ENCODE measurements around the gene TBC1D17.

GRCh38 chr19:49889687-49890348 lies 12.3 kb downstream of the TBC1D17 start:
- peak; percentile 87 for TF ChIP-seq CTCF (conservative IDR thresholded peaks at IDR 0.05)
- peak; percentile 15; the same call in 1 of the 2 replicates for TF ChIP-seq ZFX (IDR thresholded peaks at IDR 0.05)

All from C4-2B (cell line).